BJ (cell line): Measurements from ENCODE around the gene RAB6A. TPM values are rescaled to one million over a fixed set of nuclear protein-coding genes. Genes with fewer than 3 reads are reported as not detected.
"Not testable (repeated sequence)": the region's sequence is repeated elsewhere in the genome, so short reads cannot be mapped to it uniquely, and the experiment has no call there.

ENCODE experiments used
- CTCF ChIA-PET: fragments of 350-600 bp; formaldehyde crosslinking; extraction: SDS; loops from one replicate; lab custom pipeline; 2021; ENCODE audit warnings: antibody characterized with exemption, inconsistent platforms; lab: Yijun Ruan, JAX
- POLR2A ChIA-PET: fragments of 300-600 bp; sonication (Branson Sonifier 250); formaldehyde crosslinking; extraction: SDS; loops from one replicate; lab custom pipeline; 2021; ENCODE audit warnings: antibody characterized with exemption; lab: Charles Lee
- DNase-seq: peaks from one replicate; pipeline ENCODE4 v3.0.0-alpha.2; 2011; ENCODE audit warnings: low read depth
- H3K27me3 ChIP-seq: 2 replicates; pipeline ENCODE4 v1.6.0; 2011; ENCODE audit warnings: low read length; ENCODE audit not compliant: control insufficient read depth, insufficient read depth
- H3K36me3 ChIP-seq: 2 replicates; pipeline ENCODE4 v1.5.1; 2011; ENCODE audit warnings: low read length; ENCODE audit not compliant: control insufficient read depth, insufficient read depth
- H3K4me3 ChIP-seq: 2 replicates; pipeline ENCODE4 v1.5.1; 2011; ENCODE audit warnings: low read depth, mild to moderate bottlenecking, control low read depth, low read length
- polyA plus RNA-seq: library from polyadenylated mRNA; depleted of rRNA; stranded (reverse); fragments of >200 nt; gene quantifications from 2 replicates; pipeline ENCODE4 v1.2.3, GENCODE V29; 2011
- TF ChIP-seq, protein P1 (sequence below): IDR thresholded peaks from 2 replicates; pipeline ENCODE4 v1.5.1; 2011; ENCODE audit warnings: low read depth, mild to moderate bottlenecking, control low read depth, inconsistent platforms, low read length, moderate library complexity; ENCODE audit not compliant: insufficient read depth

The RAB6A gene
- polyA plus RNA-seq, 1 experiment: 73.5 TPM

DNA sequence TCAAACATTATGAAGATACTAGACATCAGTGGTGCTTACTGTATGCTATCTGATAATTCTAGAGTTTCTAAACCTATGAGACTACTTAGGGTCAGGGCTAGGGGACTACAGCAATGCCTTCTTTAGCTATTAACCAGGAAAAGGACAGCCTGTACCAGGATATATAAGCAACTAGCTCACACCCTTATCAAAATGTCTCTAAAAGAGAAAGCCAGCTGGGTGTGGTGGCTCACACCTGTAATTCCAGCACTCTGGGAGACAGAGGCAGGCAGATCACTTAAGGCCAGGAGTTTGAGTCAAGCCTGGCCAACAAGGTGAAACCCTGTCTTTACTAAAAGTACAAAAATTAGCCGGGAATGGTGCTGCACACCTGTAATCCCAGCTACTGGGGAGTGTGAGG, 55.8 kb downstream of the RAB6A start:
- no peak overlapping the region for H3K4me3 ChIP-seq
- no peaks in the 10 kb centered on the region; the same call in 1 of the 2 replicates for H3K36me3 ChIP-seq
- DNase-seq: no peak
- TF ChIP-seq, protein P1, sequence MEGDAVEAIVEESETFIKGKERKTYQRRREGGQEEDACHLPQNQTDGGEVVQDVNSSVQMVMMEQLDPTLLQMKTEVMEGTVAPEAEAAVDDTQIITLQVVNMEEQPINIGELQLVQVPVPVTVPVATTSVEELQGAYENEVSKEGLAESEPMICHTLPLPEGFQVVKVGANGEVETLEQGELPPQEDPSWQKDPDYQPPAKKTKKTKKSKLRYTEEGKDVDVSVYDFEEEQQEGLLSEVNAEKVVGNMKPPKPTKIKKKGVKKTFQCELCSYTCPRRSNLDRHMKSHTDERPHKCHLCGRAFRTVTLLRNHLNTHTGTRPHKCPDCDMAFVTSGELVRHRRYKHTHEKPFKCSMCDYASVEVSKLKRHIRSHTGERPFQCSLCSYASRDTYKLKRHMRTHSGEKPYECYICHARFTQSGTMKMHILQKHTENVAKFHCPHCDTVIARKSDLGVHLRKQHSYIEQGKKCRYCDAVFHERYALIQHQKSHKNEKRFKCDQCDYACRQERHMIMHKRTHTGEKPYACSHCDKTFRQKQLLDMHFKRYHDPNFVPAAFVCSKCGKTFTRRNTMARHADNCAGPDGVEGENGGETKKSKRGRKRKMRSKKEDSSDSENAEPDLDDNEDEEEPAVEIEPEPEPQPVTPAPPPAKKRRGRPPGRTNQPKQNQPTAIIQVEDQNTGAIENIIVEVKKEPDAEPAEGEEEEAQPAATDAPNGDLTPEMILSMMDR: no peak
- no peaks in the 10 kb centered on the region for H3K27me3 ChIP-seq
- CTCF ChIA-PET: interaction anchor here (1.0 kb wide), 1 partner anchor 49 kb away, joined by 3 read pairs; no protein-coding TSS in a partner anchor
- POLR2A ChIA-PET: no interaction called here

DNA sequence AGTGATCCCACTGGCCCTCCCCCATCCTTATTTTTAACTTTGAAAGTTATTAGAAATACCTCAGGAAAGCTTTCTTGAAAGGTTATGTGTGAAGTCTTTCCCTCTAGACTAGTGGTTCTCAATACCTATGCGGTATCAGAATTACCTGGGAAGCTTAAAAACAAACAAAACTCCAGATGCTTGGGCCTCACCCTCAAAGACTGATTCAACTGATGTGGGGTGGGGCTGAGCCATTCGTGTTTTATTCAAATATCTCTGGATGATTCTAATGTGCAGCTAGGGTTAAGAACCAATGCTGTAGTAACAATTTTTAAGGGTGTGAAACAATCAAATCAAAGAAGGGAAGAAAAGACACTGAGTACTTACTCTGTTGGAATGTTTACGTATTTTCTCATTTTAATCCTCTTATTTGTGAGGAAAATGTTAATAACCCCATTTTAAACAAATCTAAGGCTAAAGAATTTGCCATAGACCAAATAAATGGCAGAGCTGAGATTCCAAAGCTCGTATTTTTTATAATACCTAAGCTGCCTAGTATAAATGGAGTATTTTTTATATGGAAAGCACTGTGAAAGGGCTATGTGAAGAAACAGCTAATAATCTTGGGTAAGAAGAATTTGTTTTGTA, 66.9 kb downstream of the RAB6A start:
- Histone ChIP-seq H3K4me3 (no peak overlapping the region), H3K36me3 (peaks cover 4% of the 10 kb centered on the region), H3K27me3 (no peaks in the 10 kb centered on the region)
- TF ChIP-seq, protein P1: no peak
- ChIA-PET POLR2A (no interaction called here), CTCF (interaction anchor here (1.1 kb wide), 1 partner anchor 13 kb away, joined by 3 read pairs; no protein-coding TSS in a partner anchor)
- no peak for DNase-seq

DNA sequence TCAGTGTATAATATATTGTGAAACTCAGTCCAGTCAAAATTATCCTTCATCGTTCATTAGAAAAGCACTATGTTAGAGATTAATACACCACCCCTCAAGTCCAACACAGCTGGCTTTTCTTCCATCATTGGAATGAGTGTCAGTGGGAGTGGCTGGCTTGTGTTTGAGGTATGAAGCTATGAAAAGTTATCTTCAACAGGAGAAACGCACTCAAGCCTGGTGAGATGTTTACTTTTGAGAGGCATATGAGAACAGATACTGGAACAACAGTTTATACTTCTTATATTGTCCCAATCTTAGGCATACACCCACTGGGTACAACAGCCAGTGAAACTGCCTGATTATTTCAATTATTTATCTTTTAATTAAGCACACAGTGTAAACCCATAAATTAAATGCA, 80.2 kb downstream of the RAB6A start:
- Histone ChIP-seq H3K4me3 (no peak overlapping the region), H3K36me3 (peaks cover 3% of the 10 kb centered on the region; the same call in 1 of the 2 replicates), H3K27me3 (no peaks in the 10 kb centered on the region)
- TF ChIP-seq, protein P1: no peak
- no peak for DNase-seq
- CTCF ChIA-PET: interaction anchor here (0.8 to 1.1 kb wide), 2 partner anchors 13 to 329 kb away, joined by 3 to 4 read pairs; no protein-coding TSS in a partner anchor
- POLR2A ChIA-PET: no interaction called here

DNA sequence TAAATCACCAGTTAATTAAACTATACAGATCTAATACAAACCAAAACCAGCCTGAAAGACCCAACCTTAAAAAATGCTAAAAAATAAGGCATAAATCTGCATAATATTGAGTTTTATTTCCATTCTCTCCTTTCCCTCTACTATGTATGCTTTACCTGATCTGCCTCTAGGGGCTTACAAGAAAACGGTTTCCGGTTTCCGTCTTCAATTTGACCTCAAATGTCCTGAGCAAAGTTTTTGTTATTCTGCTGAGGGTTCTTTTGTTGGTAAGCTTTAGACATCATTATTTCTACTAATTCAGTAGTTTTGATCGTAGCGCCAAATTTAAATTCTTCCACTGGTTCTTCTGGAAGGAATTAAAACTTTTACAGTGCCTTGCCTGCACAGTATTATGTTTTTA, 84.3 kb downstream of the RAB6A start:
- POLR2A ChIA-PET, DNase-seq, H3K27me3 ChIP-seq, H3K4me3 ChIP-seq, H3K36me3 ChIP-seq, CTCF ChIA-PET: not testable (repeated sequence)

DNA sequence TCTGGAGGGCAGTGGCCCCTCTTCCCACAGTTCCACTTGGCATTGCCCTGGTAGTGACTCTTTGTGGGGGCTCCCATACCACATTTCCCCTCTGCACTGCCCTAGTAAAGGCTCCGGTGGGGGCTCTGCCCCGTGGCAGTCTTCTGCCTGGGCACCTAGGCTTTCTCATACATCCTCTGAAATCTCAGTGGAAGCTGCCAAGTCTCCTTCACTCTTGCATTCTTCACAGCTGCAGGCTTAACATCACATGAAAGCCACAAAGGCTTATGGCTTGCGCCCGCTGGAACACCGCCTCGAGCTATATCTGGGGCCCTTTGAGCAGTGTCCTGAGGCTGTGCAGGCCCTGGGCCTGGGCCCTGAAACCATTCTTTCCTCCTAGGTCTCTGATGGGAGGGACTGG, 89.2 kb downstream of the RAB6A start:
- POLR2A ChIA-PET: interaction anchor here (0.6 kb wide), 1 partner anchor 214 kb away, joined by 25 read pairs; no protein-coding TSS in a partner anchor
- TF ChIP-seq, protein P1: no peak
- Histone ChIP-seq H3K4me3 (no peak overlapping the region), H3K27me3 (no peaks in the 10 kb centered on the region), H3K36me3 (0 out of 2 replicates have a peak, but pooled peaks cover 1% of the 10 kb centered on the region)
- CTCF ChIA-PET: interaction anchor here (0.8 kb wide), 1 partner anchor 10 kb away, joined by 3 read pairs; no protein-coding TSS in a partner anchor
- no peak for DNase-seq
